GM12801 (cell line): ENCODE data around the gene RRAD.

ENCODE experiments used
- CTCF ChIP-seq: IDR thresholded peaks from one replicate; pipeline ENCODE4 v1.5.1; 2011; ENCODE audit warnings: control low read depth; ENCODE audit not compliant: insufficient read length; ENCODE audit errors: extremely low read depth

Gene RRAD

DNA sequence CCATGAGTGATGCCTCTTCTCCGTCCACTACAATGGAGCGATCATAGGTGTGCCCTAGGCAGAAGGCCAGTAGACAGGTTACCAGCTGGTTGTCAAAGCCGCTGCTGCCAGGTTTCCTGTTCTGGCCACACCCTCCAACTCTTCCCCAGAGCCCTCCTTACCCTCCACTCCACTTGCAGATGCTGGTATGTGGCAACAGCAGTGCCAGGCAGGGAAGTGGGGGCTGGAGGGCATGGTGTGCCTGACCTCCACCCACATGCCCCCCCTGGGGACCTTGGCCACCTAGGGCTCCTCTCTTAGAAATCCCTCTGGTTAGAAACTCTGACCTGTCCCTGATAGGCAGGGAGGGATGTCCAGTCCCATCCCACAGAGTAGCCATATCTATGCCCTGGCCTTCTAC is 1.5 kb downstream of the RRAD start:
- TF ChIP-seq CTCF, result no peak

DNA sequence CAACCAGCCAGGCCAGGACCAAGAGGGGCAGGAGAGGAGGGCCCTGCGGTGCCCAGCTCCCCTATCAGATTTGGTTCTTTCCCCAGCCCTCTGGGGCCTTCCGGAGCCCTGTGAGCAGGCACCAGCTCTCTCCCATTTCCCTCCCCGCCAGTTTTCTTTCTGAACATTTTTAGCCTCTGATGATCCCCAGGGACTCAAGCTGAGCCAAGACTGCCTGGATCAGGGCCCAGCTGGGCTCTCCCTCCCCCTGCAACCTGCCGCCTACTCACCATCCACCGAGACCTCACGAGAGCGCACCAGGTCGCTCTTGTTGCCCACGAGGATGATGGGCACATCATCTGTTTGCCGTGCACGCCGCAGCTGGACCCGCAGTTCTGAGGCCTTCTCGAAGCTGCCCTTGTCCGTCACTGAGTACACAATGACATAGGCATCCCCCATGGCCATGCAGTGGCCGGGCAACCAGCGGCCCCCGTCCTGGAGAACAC is 2.0 kb downstream of the RRAD start:
- TF ChIP-seq CTCF, result no peak

- TF ChIP-seq CTCF, result no peak
Observed at GRCh38 chr16:66921729-66922450, 3.4 kb downstream of the RRAD start.

DNA sequence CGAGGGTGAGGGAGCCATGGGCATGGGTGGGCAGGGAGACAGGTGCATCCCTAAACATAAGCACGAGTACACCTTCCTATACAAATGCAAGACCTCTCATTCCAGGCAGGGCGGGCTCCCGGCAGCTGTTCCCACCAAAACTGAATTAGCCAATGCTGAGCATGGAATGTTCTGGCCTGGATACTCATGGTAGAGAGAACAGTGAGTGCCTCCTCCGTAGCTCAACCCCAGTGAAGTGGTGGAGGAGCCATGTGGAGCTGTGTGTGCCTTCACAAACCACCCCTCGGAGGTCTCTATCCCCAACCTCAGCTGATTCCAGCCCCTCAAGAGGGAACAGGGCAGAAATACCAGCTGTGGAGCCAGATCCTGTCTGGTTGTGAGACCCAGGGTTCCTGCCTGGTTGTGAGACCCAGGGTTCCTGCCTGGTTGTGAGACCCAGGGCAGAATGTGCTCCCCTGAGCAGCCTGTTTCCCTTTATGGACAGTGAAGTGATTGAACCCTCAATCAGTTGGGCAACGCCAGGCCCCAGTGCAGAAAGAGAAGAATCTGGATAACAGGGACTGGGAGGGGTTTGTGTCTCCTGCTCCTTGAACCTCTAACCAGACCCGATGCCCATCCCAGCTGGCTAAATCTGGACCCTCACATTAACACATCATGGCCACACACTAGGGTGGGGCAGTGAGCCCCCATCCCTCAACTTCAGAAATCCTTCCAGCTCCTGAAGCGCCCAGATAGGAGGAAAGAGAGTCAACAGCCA is 4.2 kb downstream of the RRAD start:
- TF ChIP-seq CTCF, result no peak

GRCh38 chr16:66920299-66920590 is 5.1 kb downstream of the RRAD start:
- no peak for TF ChIP-seq CTCF

GRCh38 chr16:66919569-66920298 is 5.6 kb downstream of the RRAD start:
- no peak for TF ChIP-seq CTCF

- no peak for TF ChIP-seq CTCF
Observed at GRCh38 chr16:66918803-66919568, 6.3 kb downstream of the RRAD start, which contains the start of gene CDH16. Gene CDH16, minus strand, starts transcription at chr16:66918885. Its CDS starts 820 bp downstream, at chr16:66918065.
